ENCODE measurements around the gene LBHD2. TPM values are rescaled to one million over a fixed set of nuclear protein-coding genes. Genes with fewer than 3 reads are reported as not detected.

The LBHD2 gene
- total RNA-seq, 1 donor from 2014 or later, result not detected

- no peak for DNase-seq (ENCODE audit: low read depth in 2 of 2)
Measured at GRCh38 chr14:103130017-103130764, 46.2 kb downstream of the LBHD2 start.

GRCh38 chr14:103130965-103131364 lies 47.0 kb downstream of the LBHD2 start:
- peak in 1 of 2 donors; percentile 65 for DNase-seq (ENCODE audit: low read depth in 2 of 2)

- DNase-seq (ENCODE audit: low read depth in 2 of 2), result no peak
Measured at GRCh38 chr14:103131580-103131979, 47.6 kb downstream of the LBHD2 start.

GRCh38 chr14:103132381-103133209 lies 48.6 kb downstream of the LBHD2 start:
- DNase-seq (ENCODE audit: low read depth in 2 of 2), result no peak

- no peak for DNase-seq (ENCODE audit: low read depth in 2 of 2)
Measured at GRCh38 chr14:103133210-103134140, 49.5 kb downstream of the LBHD2 start.

GRCh38 chr14:103134405-103134804 lies 50.4 kb downstream of the LBHD2 start:
- no peak for DNase-seq (ENCODE audit: low read depth in 2 of 2)

- DNase-seq (ENCODE audit: low read depth in 2 of 2), result no peak
Measured at GRCh38 chr14:103134919-103135318, 50.9 kb downstream of the LBHD2 start.

- DNase-seq (ENCODE audit: low read depth in 2 of 2), result no peak
Measured at GRCh38 chr14:103135333-103136260, 51.6 kb downstream of the LBHD2 start.

GRCh38 chr14:103136388-103137271 lies 52.6 kb downstream of the LBHD2 start:
- no peak for DNase-seq (ENCODE audit: low read depth in 2 of 2)

- DNase-seq (ENCODE audit: low read depth in 2 of 2), result no peak
Measured at GRCh38 chr14:103137689-103138300, 53.8 kb downstream of the LBHD2 start.

GRCh38 chr14:103138301-103139131 lies 54.5 kb downstream of the LBHD2 start:
- DNase-seq (ENCODE audit: low read depth in 2 of 2), result no peak

- no peak for DNase-seq (ENCODE audit: low read depth in 2 of 2)
Measured at GRCh38 chr14:103139132-103140025, 55.4 kb downstream of the LBHD2 start.

Other genes with a start within 250 kb of the LBHD2 start
- 0.13 TPM in 2 replicates for gene AMN, start 161.5 kb upstream of the LBHD2 start, total RNA-seq
- gene CDC42BPB, start 26.7 kb upstream of the LBHD2 start, total RNA-seq, result 89.3 and 127 TPM in 2 replicates
- not detected in 2 replicates for gene EXOC3L4, start 10.5 kb downstream of the LBHD2 start, total RNA-seq
- 38.3 and 64.3 TPM in 2 replicates for gene TNFAIP2, start 39.3 kb downstream of the LBHD2 start, total RNA-seq

Measured in dermis microvascular lymphatic vessel endothelial cell (primary cell).